ENCODE measurements around the gene CTRB1. TPM values are rescaled to one million over a fixed set of nuclear protein-coding genes. Genes with fewer than 3 reads are reported as not detected.
"Not testable (repeated sequence)": the region's sequence is repeated elsewhere in the genome, so short reads cannot be mapped to it uniquely, and the experiment has no call there.

CTRB1 gene
- total and polyA plus RNA-seq, 4 donors, result 3.4 to 17.4 (median 6.3) TPM

DNA sequence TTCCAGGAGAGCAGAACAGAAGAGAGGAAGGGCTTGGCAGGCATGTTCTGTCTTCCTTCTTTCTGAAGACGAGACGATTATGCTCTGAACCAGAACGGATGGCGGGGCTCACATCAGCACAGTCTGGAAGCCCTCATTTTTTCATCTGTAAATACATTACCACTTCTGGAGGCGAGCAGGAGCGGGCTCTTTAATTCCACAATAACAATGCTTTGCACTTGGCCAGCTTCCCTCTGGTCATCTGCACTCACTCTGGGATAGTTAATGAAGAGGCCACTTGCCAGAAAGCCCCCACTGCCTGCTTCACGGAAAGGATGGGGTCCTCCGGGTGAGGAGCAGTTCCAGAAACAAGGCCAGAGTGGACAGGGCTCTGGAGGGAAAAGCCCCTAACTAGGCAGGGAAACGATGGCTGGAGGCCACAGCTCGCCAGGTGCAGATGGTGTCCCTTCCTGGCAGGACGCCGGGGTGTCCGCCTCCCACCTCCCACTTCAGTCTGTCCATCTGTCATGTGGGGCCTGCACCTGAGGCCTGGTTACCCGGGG lies 45.7 kb downstream of the CTRB1 start:
- Histone ChIP-seq H3K27me3 (ENCODE audit: control insufficient read depth in 1 of 2, insufficient read depth in 2 of 2, low read length in 1 of 2) (no peaks in the 10 kb centered on the region), H3K4me3 (ENCODE audit: low read length in 2 of 2) (peak overlapping the region; percentile 93 to 97), H3K27ac (ENCODE audit: low read depth in 1 of 2, low read length in 2 of 2) (peak overlapping the region; percentile 45 to 86), H3K9me3 (ENCODE audit: control insufficient read depth, low read length) (no peaks in the 10 kb centered on the region), H3K4me1 (ENCODE audit: control insufficient read depth in 1 of 2, insufficient read depth in 2 of 2, low read length in 2 of 2) (peaks cover 0 to 2% of the 10 kb centered on the region in 2 donors), H3K36me3 (ENCODE audit: control insufficient read depth in 1 of 2, insufficient read depth in 2 of 2, low read length in 1 of 2) (no peaks in the 10 kb centered on the region)
- DNase-seq (peak in 1 of 2 donors; percentile 47), ATAC-seq (ENCODE audit: low FRiP score) (peak; percentile 15)
- 3 to 6% methylated on average over 14 of the region's 14 CpGs for WGBS, 2 donors
- intact Hi-C loops (cut with DNase I), result no loop called here

DNA sequence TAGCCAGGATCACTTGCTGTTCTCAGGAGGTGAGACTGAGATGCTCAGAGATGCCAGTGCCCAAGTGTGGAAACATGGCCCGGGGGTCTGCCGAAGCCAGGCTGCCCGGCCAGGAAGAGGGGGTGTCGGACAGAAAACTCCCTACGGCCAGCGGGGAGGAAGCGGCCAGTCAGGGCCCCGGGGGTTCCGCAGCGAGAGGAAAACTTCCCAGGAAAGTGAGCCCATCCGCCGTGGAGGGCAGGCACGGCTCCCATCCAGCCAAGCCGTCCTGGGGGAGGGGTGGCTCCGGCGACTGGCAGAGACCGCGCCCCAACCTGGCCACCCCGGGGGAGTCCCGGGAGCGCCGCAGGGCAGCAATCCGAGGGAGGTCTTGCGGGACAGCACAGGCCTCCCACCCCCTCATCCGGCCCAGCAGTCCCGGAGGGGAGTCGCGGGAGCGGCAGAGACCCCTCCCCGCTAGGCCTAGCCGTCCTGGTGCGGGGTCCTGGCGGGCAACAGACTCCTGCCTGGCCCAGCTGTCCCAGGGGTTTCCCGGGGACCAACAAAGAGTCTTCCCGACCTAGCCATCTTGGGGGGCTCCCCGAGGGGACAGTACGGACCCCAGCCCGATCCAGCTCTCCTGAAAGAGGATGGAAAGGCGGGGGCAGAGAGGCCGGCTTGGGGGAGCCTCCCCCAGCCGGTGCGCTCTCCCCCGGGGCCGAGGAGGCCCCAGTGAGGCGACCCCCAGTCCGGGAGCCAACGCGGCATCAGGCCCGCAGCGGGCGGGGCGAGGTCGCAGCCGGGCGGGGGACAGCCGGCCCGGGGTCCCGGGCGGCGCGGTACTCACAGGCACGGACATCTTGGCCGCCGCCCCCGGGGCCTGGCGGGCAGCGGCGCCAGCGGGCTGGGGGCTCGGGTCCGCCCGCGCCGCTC lies 46.5 kb downstream of the CTRB1 start:
- Histone ChIP-seq H3K36me3 (ENCODE audit: control insufficient read depth in 1 of 2, insufficient read depth in 2 of 2, low read length in 1 of 2) (no peaks in the 10 kb centered on the region), H3K4me1 (ENCODE audit: control insufficient read depth in 1 of 2, insufficient read depth in 2 of 2, low read length in 2 of 2) (peaks cover 0 to 2% of the 10 kb centered on the region in 2 donors), H3K27me3 (ENCODE audit: control insufficient read depth in 1 of 2, insufficient read depth in 2 of 2, low read length in 1 of 2) (no peaks in the 10 kb centered on the region), H3K27ac (ENCODE audit: low read depth in 1 of 2, low read length in 2 of 2) (peak overlapping the region; percentile 86 to 95), H3K9me3 (ENCODE audit: control insufficient read depth, low read length) (no peaks in the 10 kb centered on the region), H3K4me3 (ENCODE audit: low read length in 2 of 2) (peak overlapping the region; percentile 93 to 97)
- intact Hi-C loops (cut with DNase I), result loop anchor here in 1 of 2 donors (5.0 kb wide), 1 partner anchor 37 kb away; no protein-coding TSS in a partner anchor
- DNase-seq, result peak; percentile 68 to 87
- WGBS, 2 donors, result 1% methylated on average over 55 to 74 of the region's 74 CpGs
- peak; percentile 53 for ATAC-seq (ENCODE audit: low FRiP score)

GRCh38 chr16:75265911-75266701 lies 47.3 kb downstream of the CTRB1 start:
- Histone ChIP-seq H3K36me3 (ENCODE audit: control insufficient read depth in 1 of 2, insufficient read depth in 2 of 2, low read length in 1 of 2) (no peaks in the 10 kb centered on the region), H3K4me1 (ENCODE audit: control insufficient read depth in 1 of 2, insufficient read depth in 2 of 2, low read length in 2 of 2) (peaks cover 0 to 2% of the 10 kb centered on the region in 2 donors), H3K27ac (ENCODE audit: low read depth in 1 of 2, low read length in 2 of 2) (peak overlapping the region; percentile 86 to 95), H3K9me3 (ENCODE audit: control insufficient read depth, low read length) (no peaks in the 10 kb centered on the region), H3K4me3 (ENCODE audit: low read length in 2 of 2) (peak overlapping the region; percentile 93 to 97), H3K27me3 (ENCODE audit: control insufficient read depth in 1 of 2, insufficient read depth in 2 of 2, low read length in 1 of 2) (no peaks in the 10 kb centered on the region)
- peak; percentile 76 to 91 for DNase-seq
- intact Hi-C loops (cut with DNase I), result loop anchor here in 1 of 2 donors (5.0 kb wide), 1 partner anchor 36 kb away; no protein-coding TSS in a partner anchor
- WGBS, 2 donors, result 10 to 12% methylated on average over 54 to 62 of the region's 62 CpGs
- peak; percentile 60 for ATAC-seq (ENCODE audit: low FRiP score)

DNA sequence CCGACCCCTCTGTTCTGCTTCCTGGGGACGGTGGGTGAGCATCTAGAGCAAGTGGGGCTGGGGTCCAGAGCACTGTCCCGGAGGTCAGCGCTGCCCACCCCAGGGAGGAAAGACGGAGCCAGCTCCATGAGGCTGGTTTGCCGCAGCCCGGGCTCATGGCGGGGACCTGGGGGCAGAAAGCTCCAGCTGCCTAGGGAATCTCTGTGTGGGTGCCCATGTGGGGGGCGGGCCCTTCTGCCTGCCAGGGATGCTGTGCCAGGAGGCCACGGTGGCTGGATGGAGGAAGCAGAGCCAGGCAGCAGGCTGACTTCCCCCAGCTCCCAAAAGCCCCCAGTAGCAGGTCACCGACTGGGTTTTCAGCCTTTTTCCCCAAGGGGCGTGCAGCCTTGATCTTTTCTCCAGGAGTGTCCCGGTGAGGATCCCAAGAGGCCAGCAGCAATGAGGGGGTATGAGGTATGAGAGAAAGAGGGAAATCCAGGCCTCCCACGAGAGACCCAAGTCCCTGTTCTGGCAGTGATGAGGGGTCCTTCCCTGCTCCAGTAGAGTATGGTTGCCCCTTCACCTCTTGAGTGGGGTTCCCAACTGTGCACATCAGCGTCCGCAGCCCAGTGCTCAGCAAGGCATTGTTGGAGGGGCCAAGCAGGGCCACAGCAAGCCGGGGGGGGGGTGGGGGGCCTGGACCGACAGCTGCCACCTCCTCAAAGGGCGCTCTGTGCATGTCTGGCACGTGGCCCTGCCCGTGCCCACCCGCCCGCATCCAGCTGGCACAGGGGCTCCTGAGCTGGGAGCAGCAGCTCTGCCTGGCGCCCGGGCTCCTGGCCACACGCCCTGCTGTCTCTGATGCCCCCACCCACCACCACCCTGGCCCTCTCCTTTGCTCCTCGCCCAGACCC lies 48.2 kb downstream of the CTRB1 start:
- Histone ChIP-seq H3K9me3 (ENCODE audit: control insufficient read depth, low read length) (no peaks in the 10 kb centered on the region), H3K27ac (ENCODE audit: low read depth in 1 of 2, low read length in 2 of 2) (no peak overlapping the region), H3K36me3 (ENCODE audit: control insufficient read depth in 1 of 2, insufficient read depth in 2 of 2, low read length in 1 of 2) (no peaks in the 10 kb centered on the region), H3K27me3 (ENCODE audit: control insufficient read depth in 1 of 2, insufficient read depth in 2 of 2, low read length in 1 of 2) (no peaks in the 10 kb centered on the region), H3K4me1 (ENCODE audit: control insufficient read depth in 1 of 2, insufficient read depth in 2 of 2, low read length in 2 of 2) (peaks cover 0 to 2% of the 10 kb centered on the region in 2 donors), H3K4me3 (ENCODE audit: low read length in 2 of 2) (no peak overlapping the region)
- intact Hi-C loops (cut with DNase I), result loop anchor here in 1 of 2 donors (5.0 kb wide), 1 partner anchor 35 kb away; no protein-coding TSS in a partner anchor
- ATAC-seq (ENCODE audit: low FRiP score) (no peak), DNase-seq (peak in 1 of 2 donors; percentile 44)
- WGBS, 2 donors, result 57 to 65% methylated on average over 21 to 27 of the region's 27 CpGs

DNA sequence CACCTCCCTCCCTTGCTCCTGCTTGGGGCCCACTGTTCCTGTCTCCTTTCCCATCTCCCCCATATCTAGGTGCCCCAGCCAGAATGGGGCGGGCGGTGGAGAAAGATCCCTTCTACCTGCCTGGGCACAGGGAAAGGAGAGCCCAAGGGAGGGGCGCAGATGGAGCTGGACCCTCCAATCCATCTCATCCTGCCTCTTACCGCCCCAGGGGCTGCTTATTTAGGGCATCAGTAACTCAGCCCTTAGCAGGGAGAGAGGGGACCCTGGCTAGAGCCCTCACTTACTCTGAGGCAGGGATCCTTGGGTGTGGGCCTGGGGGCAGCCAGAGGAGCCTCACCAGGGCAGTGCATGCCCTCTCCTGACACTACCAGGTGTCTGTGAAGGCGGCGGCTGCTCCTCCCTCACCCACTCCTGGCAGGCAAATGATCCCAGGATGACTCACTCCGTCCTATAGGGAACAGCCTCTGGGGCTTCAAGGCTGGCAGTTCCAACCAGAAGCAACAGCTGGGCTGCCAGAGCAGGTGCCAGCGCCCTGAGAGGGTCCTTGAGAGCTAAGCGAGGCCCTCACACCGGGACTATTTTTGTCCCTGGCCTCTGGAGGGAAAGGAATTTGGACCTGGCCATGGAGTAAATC lies 49.0 kb downstream of the CTRB1 start:
- 35 to 36% methylated on average over 10 of the region's 10 CpGs for WGBS, 2 donors
- DNase-seq (peak in 1 of 2 donors; percentile 60), ATAC-seq (ENCODE audit: low FRiP score) (no peak)
- Histone ChIP-seq H3K4me1 (ENCODE audit: control insufficient read depth in 1 of 2, insufficient read depth in 2 of 2, low read length in 2 of 2) (peaks cover 0 to 2% of the 10 kb centered on the region in 2 donors), H3K27me3 (ENCODE audit: control insufficient read depth in 1 of 2, insufficient read depth in 2 of 2, low read length in 1 of 2) (no peaks in the 10 kb centered on the region), H3K4me3 (ENCODE audit: low read length in 2 of 2) (no peak overlapping the region), H3K27ac (ENCODE audit: low read depth in 1 of 2, low read length in 2 of 2) (peak overlapping the region in 1 of 2 donors; percentile 25), H3K9me3 (ENCODE audit: control insufficient read depth, low read length) (no peaks in the 10 kb centered on the region), H3K36me3 (ENCODE audit: control insufficient read depth in 1 of 2, insufficient read depth in 2 of 2, low read length in 1 of 2) (no peaks in the 10 kb centered on the region)
- intact Hi-C loops (cut with DNase I), result loop anchor here in 1 of 2 donors (5.0 kb wide), 1 partner anchor 35 kb away; no protein-coding TSS in a partner anchor

GRCh38 chr16:75269358-75269757 lies 50.6 kb downstream of the CTRB1 start:
- WGBS, 2 donors, result 76 to 86% methylated on average over 9 of the region's 9 CpGs
- intact Hi-C loops (cut with DNase I), result loop anchor here in 1 of 2 donors (5.0 kb wide), 1 partner anchor 33 kb away; no protein-coding TSS in a partner anchor
- H3K9me3 ChIP-seq (ENCODE audit: control insufficient read depth, low read length), result not testable (repeated sequence)

GRCh38 chr16:75271441-75272096 lies 52.8 kb downstream of the CTRB1 start:
- H3K4me1 ChIP-seq (ENCODE audit: control insufficient read depth in 1 of 2, insufficient read depth in 2 of 2, low read length in 2 of 2), result no peaks in the 10 kb centered on the region
- H3K36me3 ChIP-seq (ENCODE audit: control insufficient read depth in 1 of 2, insufficient read depth in 2 of 2, low read length in 1 of 2), result no peaks in the 10 kb centered on the region
- WGBS, 2 donors, result 90% methylated on average over 6 of the region's 6 CpGs
- DNase-seq (no peak), ATAC-seq (ENCODE audit: low FRiP score) (no peak)
- intact Hi-C loops (cut with DNase I), result no loop called here
- H3K4me3 ChIP-seq (ENCODE audit: low read length in 2 of 2), result no peak overlapping the region
- no peaks in the 10 kb centered on the region for H3K27me3 ChIP-seq (ENCODE audit: control insufficient read depth in 1 of 2, insufficient read depth in 2 of 2, low read length in 1 of 2)
- no peak overlapping the region for H3K27ac ChIP-seq (ENCODE audit: low read depth in 1 of 2, low read length in 2 of 2)
- no peaks in the 10 kb centered on the region for H3K9me3 ChIP-seq (ENCODE audit: control insufficient read depth, low read length)

More at GRCh38 chr16:75269358-75269757, 50.6 kb downstream of the CTRB1 start:
- not testable (repeated sequence) for H3K27ac ChIP-seq (ENCODE audit: low read depth in 1 of 2, low read length in 2 of 2); DNase-seq; H3K27me3 ChIP-seq (ENCODE audit: control insufficient read depth in 1 of 2, insufficient read depth in 2 of 2, low read length in 1 of 2); ATAC-seq (ENCODE audit: low FRiP score); H3K4me1 ChIP-seq (ENCODE audit: control insufficient read depth in 1 of 2, insufficient read depth in 2 of 2, low read length in 2 of 2); H3K4me3 ChIP-seq (ENCODE audit: low read length in 2 of 2); H3K36me3 ChIP-seq (ENCODE audit: control insufficient read depth in 1 of 2, insufficient read depth in 2 of 2, low read length in 1 of 2)

Measured in aorta (tissue), 5 donors.